Activated CD8-positive, alpha-beta memory T cell treated with anti-CD3 and anti-CD28 coated beads for 4 hours (primary cell): ENCODE measurements around the gene DUSP16.
A peak's percentile ranks its signal among the peaks of the same experiment; 100 is the strongest.
"Not testable (repeated sequence)": the region's sequence is repeated elsewhere in the genome, so short reads cannot be mapped to it uniquely, and the experiment has no call there.

ENCODE experiments used
- DNase-seq, 2 donors: peaks; one replicate each; pipeline ENCODE4 v3.0.0-alpha.2; 2020; ENCODE audit warnings: low read depth in 2 of 2

The DUSP16 gene

GRCh38 chr12:12562585-12563261 lies at the start of gene DUSP16:
Gene DUSP16, minus strand, starts transcription at chr12:12562863. Its CDS starts 41,765 bp downstream, at chr12:12521098.
- DNase-seq = peak; percentile 41 to 48

GRCh38 chr12:12612358-12612757 lies 49.7 kb upstream of the DUSP16 start:
- DNase-seq = no peak

- peak; percentile 62 to 71 for DNase-seq
Observed at GRCh38 chr12:12611512-12612306, 49.0 kb upstream of the DUSP16 start, which contains the start of gene CREBL2. Gene CREBL2, plus strand, starts transcription at chr12:12611876. Its CDS starts 297 bp downstream, at chr12:12612173.

GRCh38 chr12:12610711-12611110 lies 48.0 kb upstream of the DUSP16 start:
- no peak for DNase-seq

GRCh38 chr12:12609692-12610091 lies 47.0 kb upstream of the DUSP16 start:
- DNase-seq = no peak

GRCh38 chr12:12608557-12608957 lies 45.9 kb upstream of the DUSP16 start:
- DNase-seq = no peak

GRCh38 chr12:12606781-12607589 lies 44.3 kb upstream of the DUSP16 start:
- no peak for DNase-seq

- no peak for DNase-seq
Observed at GRCh38 chr12:12604740-12605139, 42.1 kb upstream of the DUSP16 start.

GRCh38 chr12:12600659-12601058 lies 38.0 kb upstream of the DUSP16 start:
- DNase-seq = no peak

GRCh38 chr12:12599750-12600643 lies 37.3 kb upstream of the DUSP16 start:
- DNase-seq = no peak

GRCh38 chr12:12598864-12599263 lies 36.2 kb upstream of the DUSP16 start:
- no peak for DNase-seq

GRCh38 chr12:12596598-12596997 lies 33.9 kb upstream of the DUSP16 start:
- DNase-seq = not testable (repeated sequence)

GRCh38 chr12:12595929-12596328 lies 33.3 kb upstream of the DUSP16 start:
- DNase-seq = not testable (repeated sequence)

- DNase-seq = no peak
Observed at GRCh38 chr12:12592930-12593329, 30.3 kb upstream of the DUSP16 start.

- no peak for DNase-seq
Observed at GRCh38 chr12:12590961-12591360, 28.3 kb upstream of the DUSP16 start.

- not testable (repeated sequence) for DNase-seq
Observed at GRCh38 chr12:12588436-12588835, 25.8 kb upstream of the DUSP16 start.

GRCh38 chr12:12587878-12588277 lies 25.2 kb upstream of the DUSP16 start:
- DNase-seq = no peak

GRCh38 chr12:12586879-12587675 lies 24.4 kb upstream of the DUSP16 start:
- no peak for DNase-seq

GRCh38 chr12:12585115-12585863 lies 22.6 kb upstream of the DUSP16 start:
- no peak for DNase-seq
